GF-D8 (cell line): Measurements from ENCODE around the gene FGFR2.

ENCODE experiments used
- DNase-seq: peaks from one replicate; lab custom pipeline; 2025; lab: John Stamatoyannopoulos, UW

Gene FGFR2

GRCh38 chr10:121598263-121599249 is at the start of gene FGFR2:
Gene FGFR2, minus strand, starts transcription at chr10:121598444. Its CDS starts 4,627 bp downstream, at chr10:121593817.
- no peak for DNase-seq

- no peak for DNase-seq
These were observed 49.2 kb upstream of the FGFR2 start for GRCh38 chr10:121647401-121647800.

GRCh38 chr10:121645696-121646095 is 47.5 kb upstream of the FGFR2 start:
- no peak for DNase-seq

GRCh38 chr10:121644501-121644900 is 46.3 kb upstream of the FGFR2 start:
- DNase-seq = no peak

GRCh38 chr10:121640266-121640665 is 42.0 kb upstream of the FGFR2 start:
- DNase-seq = no peak

GRCh38 chr10:121639416-121639815 is 41.2 kb upstream of the FGFR2 start:
- no peak for DNase-seq

- DNase-seq = no peak
These were observed 39.2 kb upstream of the FGFR2 start for GRCh38 chr10:121637437-121637836.

- DNase-seq = no peak
These were observed 34.8 kb upstream of the FGFR2 start for GRCh38 chr10:121633056-121633455.

- DNase-seq = no peak
These were observed 33.3 kb upstream of the FGFR2 start for GRCh38 chr10:121631365-121632029.

- no peak for DNase-seq
These were observed 30.6 kb upstream of the FGFR2 start for GRCh38 chr10:121628859-121629258.

GRCh38 chr10:121627876-121628581 is 29.8 kb upstream of the FGFR2 start:
- no peak for DNase-seq

- no peak for DNase-seq
These were observed 26.7 kb upstream of the FGFR2 start for GRCh38 chr10:121624836-121625486.

GRCh38 chr10:121618906-121619305 is 20.7 kb upstream of the FGFR2 start:
- no peak for DNase-seq

- no peak for DNase-seq
These were observed 18.9 kb upstream of the FGFR2 start for GRCh38 chr10:121617176-121617575.

GRCh38 chr10:121616291-121616690 is 18.0 kb upstream of the FGFR2 start:
- DNase-seq = no peak

- no peak for DNase-seq
These were observed 17.6 kb upstream of the FGFR2 start for GRCh38 chr10:121615836-121616235.

GRCh38 chr10:121615435-121615793 is 17.2 kb upstream of the FGFR2 start:
- DNase-seq = no peak

GRCh38 chr10:121614613-121615434 is 16.6 kb upstream of the FGFR2 start:
- no peak for DNase-seq

- no peak for DNase-seq
These were observed 15.2 kb upstream of the FGFR2 start for GRCh38 chr10:121613456-121613855.

GRCh38 chr10:121611393-121612159 is 13.3 kb upstream of the FGFR2 start:
- no peak for DNase-seq
